ENCODE results near the gene NSUN3. TPM values are rescaled to one million over a fixed set of nuclear protein-coding genes. Genes with fewer than 3 reads are reported as not detected.

The NSUN3 gene
- total RNA-seq, 4 donors from 2014 or later, result 6.6 to 16.0 (median 9.0) TPM

DNA sequence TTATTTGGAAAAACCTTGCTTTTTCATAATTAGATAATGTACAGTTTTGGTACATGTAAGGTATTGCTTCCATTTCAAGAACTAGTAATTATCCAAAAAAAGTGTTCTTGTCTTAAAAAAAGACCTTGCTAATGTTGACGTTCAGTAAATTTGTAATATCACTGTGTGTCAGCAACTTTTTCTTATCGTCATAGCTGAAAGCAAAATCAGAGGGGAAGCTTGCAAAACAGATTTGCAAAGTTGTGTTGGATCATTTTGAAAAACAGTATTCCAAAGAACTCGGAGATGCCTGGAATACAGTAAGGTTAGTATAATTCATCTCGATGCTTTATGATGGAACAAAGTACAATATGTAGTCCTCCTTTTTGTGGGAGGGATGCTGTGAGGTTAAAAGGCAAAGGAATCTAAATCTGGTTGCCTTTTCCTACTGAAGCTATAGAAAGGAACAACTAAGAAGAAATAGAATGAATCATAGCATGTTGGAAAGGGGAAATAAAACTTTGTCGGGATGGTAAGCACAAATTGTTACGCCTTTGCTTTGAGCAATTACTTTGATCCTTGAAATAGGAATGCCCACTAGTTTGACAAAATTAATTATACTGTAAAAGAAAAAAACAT is 1.5 kb downstream of the NSUN3 start:
- no peak for TF ChIP-seq EP300 (IDR thresholded peaks at IDR 0.05)
- Histone ChIP-seq H3K4me3 (peak overlapping the region in 1 of 4 donors; percentile 64), H3K9me3 (no peaks in the 10 kb centered on the region), H3K27ac (peak overlapping the region in 2 of 4 donors; percentile 94 to 97), H3K4me1 (peaks cover 0 to 36% (median 14%) of the 10 kb centered on the region in 4 donors), H3K27me3 (no peaks in the 10 kb centered on the region), H3K36me3 (peaks cover 0 to 30% (median 0%) of the 10 kb centered on the region in 3 donors)
- 65 to 66% methylated on average over 6 of the region's 6 CpGs for WGBS, 2 donors
- DNase-seq (ENCODE audit: low spot score in 2 of 2), result no peak

- peaks cover 0 to 23% (median 0%) of the 10 kb centered on the region in 3 donors for H3K36me3 ChIP-seq
- peaks cover 0 to 37% (median 14%) of the 10 kb centered on the region in 4 donors for H3K4me1 ChIP-seq
- no peak overlapping the region for H3K4me3 ChIP-seq
- H3K9me3 ChIP-seq, result no peaks in the 10 kb centered on the region
- TF ChIP-seq POLR2A (IDR thresholded peaks at IDR 0.05) (no peak), EP300 (IDR thresholded peaks at IDR 0.05) (no peak)
- TF ChIP-seq, protein P1, sequence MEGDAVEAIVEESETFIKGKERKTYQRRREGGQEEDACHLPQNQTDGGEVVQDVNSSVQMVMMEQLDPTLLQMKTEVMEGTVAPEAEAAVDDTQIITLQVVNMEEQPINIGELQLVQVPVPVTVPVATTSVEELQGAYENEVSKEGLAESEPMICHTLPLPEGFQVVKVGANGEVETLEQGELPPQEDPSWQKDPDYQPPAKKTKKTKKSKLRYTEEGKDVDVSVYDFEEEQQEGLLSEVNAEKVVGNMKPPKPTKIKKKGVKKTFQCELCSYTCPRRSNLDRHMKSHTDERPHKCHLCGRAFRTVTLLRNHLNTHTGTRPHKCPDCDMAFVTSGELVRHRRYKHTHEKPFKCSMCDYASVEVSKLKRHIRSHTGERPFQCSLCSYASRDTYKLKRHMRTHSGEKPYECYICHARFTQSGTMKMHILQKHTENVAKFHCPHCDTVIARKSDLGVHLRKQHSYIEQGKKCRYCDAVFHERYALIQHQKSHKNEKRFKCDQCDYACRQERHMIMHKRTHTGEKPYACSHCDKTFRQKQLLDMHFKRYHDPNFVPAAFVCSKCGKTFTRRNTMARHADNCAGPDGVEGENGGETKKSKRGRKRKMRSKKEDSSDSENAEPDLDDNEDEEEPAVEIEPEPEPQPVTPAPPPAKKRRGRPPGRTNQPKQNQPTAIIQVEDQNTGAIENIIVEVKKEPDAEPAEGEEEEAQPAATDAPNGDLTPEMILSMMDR (IDR thresholded peaks at IDR 0.05), result no peak
- DNase-seq (ENCODE audit: low spot score in 2 of 2), result no peak
- no peak overlapping the region for H3K27ac ChIP-seq
- 55 to 56% methylated on average over 1 of the region's 1 CpG for WGBS, 2 donors
- no peaks in the 10 kb centered on the region for H3K27me3 ChIP-seq
These were observed 2.3 kb downstream of the NSUN3 start for GRCh38 chr3:94065122-94065521.

DNA sequence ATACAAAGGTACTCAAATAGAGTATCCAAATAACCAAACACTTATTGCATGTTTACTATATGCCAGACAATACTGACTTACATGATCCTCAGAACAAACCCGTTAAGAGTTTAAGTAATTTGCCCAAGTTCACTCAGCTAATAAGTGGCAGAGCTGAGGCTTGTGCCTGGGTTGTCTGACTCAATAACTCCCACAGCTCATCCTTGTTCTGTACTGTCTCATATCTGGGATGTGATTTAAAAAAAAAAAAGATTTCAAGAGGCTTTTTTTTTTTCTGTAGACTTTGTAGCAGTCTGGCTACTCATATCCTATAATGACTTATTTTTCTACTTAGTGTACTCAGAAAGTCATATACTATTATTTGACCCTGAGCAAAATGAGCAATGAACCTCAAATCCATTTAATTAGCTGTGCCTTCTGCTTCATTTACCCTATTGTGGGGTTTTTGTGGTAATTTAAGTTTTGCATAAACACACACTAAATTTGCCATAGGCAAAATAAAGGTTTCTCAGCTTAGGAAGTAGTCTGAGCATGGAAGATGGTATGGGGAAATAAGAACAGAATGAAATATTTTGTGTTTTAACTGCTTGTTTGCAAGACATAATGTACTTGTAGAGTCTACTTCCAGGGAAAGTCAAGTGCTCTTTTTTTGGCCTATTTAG is 3.1 kb downstream of the NSUN3 start:
- DNase-seq (ENCODE audit: low spot score in 2 of 2), result no peak
- TF ChIP-seq POLR2A (IDR thresholded peaks at IDR 0.05) (no peak), EP300 (IDR thresholded peaks at IDR 0.05) (no peak)
- peaks cover 0 to 20% (median 0%) of the 10 kb centered on the region in 3 donors for H3K36me3 ChIP-seq
- WGBS, 2 donors, result 77 to 85% methylated on average over 1 of the region's 1 CpG
- H3K4me3 ChIP-seq, result no peak overlapping the region
- H3K27me3 ChIP-seq, result no peaks in the 10 kb centered on the region
- H3K27ac ChIP-seq, result peak overlapping the region in 1 of 4 donors; percentile 10
- H3K4me1 ChIP-seq, result peaks cover 0 to 37% (median 14%) of the 10 kb centered on the region in 4 donors
- H3K9me3 ChIP-seq, result no peaks in the 10 kb centered on the region

GRCh38 chr3:94066506-94067500 is 3.9 kb downstream of the NSUN3 start:
- Histone ChIP-seq H3K27me3 (no peaks in the 10 kb centered on the region), H3K4me1 (peaks cover 0 to 36% (median 14%) of the 10 kb centered on the region in 4 donors), H3K4me3 (no peak overlapping the region), H3K36me3 (peaks cover 0 to 24% (median 0%) of the 10 kb centered on the region in 3 donors), H3K27ac (peak overlapping the region in 1 of 4 donors; percentile 10), H3K9me3 (no peaks in the 10 kb centered on the region)
- 85 to 91% methylated on average over 6 of the region's 6 CpGs for WGBS, 2 donors
- TF ChIP-seq, protein P1 (IDR thresholded peaks at IDR 0.05), result no peak
- TF ChIP-seq POLR2A (IDR thresholded peaks at IDR 0.05) (no peak), EP300 (IDR thresholded peaks at IDR 0.05) (no peak)
- DNase-seq (ENCODE audit: low spot score in 2 of 2), result no peak

DNA sequence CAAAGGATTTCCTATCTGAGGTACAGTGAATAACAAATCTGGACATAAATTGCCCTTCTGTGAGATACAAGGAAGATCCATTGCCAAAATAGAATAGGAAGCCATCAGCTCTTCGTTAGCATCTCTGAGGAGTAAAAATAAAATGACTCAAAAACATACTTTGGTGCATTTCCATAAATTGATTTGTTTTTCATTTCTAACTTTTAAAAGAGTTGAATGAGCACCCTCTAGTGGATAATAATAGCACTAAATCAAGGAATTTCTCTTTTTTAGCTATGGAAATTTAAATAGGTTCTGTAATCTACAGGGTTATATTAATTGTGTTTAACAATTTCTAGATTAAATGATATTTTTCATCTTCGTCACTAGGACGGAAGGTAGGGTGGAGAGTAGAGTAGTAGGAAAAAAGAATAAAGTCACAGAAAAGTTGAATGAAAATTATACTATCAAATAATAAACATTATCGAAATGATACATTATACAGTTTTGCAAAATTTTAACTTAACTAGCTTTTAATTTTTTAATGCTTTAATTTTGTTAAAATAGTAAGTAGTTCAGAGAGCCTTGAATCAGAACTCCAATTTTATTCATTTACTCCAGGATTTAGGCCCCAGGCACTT is 6.4 kb downstream of the NSUN3 start:
- H3K27me3 ChIP-seq, result no peaks in the 10 kb centered on the region
- H3K9me3 ChIP-seq, result no peaks in the 10 kb centered on the region
- DNase-seq (ENCODE audit: low spot score in 2 of 2), result no peak
- no peak overlapping the region for H3K27ac ChIP-seq
- H3K36me3 ChIP-seq, result peaks cover 0 to 35% (median 0%) of the 10 kb centered on the region in 3 donors
- TF ChIP-seq, protein P1 (IDR thresholded peaks at IDR 0.05), result peak; percentile 45 to 62 (median 48)
- TF ChIP-seq EP300 (IDR thresholded peaks at IDR 0.05) (no peak), POLR2A (IDR thresholded peaks at IDR 0.05) (no peak)
- 48 to 54% methylated on average over 4 of the region's 4 CpGs for WGBS, 2 donors
- peaks cover 0 to 21% (median 7%) of the 10 kb centered on the region in 4 donors for H3K4me1 ChIP-seq
- no peak overlapping the region for H3K4me3 ChIP-seq
